ENCODE measurements around the gene HLA-DQA1.

GRCh38 chr6:32642720-32643106 lies 5.5 kb downstream of the HLA-DQA1 start:
- TF ChIP-seq NFYB (CRISPR knock-in tag; conservative IDR thresholded peaks at IDR 0.05; ENCODE audit: low read depth), result no peak
- TF ChIP-seq CTCF (IDR thresholded peaks at IDR 0.05), result no peak
- TF ChIP-seq SMAD3 (CRISPR knock-in tag; IDR thresholded peaks at IDR 0.05; ENCODE audit: borderline replicate concordance), result no peak
- no peak for TF ChIP-seq CREB1 (CRISPR knock-in tag; IDR thresholded peaks at IDR 0.05)

Measured in WTC11 (cell line).